GM19438 (cell line): Measurements from ENCODE around the gene CIT.
"Not testable (repeated sequence)": the region's sequence is repeated elsewhere in the genome, so short reads cannot be mapped to it uniquely, and the experiment has no call there.

Source experiments
- ATAC-seq: cut with Tn5 transposase; IDR thresholded peaks from one replicate; pipeline ENCODE4 v1.9.1; 2021; ENCODE audit warnings: low read depth; ENCODE audit not compliant: unreplicated experiment

The CIT gene

DNA sequence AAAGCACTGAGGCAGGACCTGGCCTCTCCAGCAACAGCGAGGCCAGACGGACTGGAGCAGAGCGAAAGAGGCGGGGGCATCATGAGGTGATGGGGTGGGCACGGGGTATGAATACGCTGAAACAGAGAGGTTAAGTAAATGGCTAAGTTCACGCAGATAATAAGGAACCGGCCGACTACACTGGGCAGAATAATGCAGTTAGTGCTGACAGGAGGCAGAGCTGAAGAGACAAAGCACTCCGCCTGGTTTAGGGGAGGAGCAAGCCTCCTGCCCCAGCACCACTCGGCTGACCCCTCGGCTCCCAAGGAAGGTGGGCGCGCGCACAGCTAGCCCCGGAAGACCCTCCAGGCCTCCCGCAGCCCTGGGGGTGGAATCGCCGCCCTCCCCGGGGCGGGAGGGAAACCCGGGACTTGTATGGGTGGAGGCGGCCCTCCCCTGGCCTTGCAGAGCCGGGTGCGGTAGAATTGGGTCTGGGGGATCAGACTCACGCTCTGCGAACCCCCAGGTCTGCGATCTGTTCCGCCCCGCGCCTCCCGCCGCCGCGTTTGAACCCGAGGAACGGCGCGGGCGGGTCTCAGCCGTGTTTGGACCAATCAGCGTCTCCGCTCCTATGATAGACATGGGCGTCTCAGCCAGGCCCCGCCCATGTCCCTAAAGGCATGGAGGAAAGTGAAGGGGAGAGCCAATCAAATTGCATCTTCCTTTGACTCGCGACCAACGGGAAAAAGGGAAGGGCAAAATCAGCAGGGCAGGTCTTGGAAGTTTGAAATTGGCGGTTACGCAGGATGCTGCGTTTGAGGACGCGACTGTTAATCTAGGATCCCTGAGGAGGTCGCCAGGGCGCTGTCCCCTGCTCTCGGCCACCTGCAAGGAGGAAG lies at the start of gene CIT:
Gene CIT, minus strand, starts transcription at position 560 of the 878 bp plus-strand sequence. CDS start 1,152 bp downstream, outside the sequence.
- peak; percentile 99 for ATAC-seq

- ATAC-seq: no peak
Measured at GRCh38 chr12:119925269-119925668, 48.1 kb upstream of the CIT start.

DNA sequence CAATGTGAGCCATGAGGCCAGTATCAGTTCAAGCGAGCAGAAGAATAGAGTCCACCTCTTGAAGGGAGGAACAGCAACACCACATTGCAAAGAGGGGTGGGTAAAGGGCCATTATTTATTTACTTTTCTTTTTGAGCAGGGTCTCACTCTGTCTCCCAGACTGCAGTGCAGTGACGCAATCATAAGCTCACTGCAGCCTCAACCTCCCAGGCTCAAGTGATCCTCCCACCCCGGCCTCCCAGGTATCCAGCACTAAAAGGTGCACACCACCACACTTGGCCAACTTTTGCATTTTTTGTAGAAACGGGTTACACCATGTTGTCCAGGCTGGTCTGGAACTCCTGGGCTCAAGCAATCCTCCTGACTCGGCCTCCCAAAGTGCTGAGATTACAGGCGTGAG lies 42.9 kb upstream of the CIT start:
- no peak for ATAC-seq

DNA sequence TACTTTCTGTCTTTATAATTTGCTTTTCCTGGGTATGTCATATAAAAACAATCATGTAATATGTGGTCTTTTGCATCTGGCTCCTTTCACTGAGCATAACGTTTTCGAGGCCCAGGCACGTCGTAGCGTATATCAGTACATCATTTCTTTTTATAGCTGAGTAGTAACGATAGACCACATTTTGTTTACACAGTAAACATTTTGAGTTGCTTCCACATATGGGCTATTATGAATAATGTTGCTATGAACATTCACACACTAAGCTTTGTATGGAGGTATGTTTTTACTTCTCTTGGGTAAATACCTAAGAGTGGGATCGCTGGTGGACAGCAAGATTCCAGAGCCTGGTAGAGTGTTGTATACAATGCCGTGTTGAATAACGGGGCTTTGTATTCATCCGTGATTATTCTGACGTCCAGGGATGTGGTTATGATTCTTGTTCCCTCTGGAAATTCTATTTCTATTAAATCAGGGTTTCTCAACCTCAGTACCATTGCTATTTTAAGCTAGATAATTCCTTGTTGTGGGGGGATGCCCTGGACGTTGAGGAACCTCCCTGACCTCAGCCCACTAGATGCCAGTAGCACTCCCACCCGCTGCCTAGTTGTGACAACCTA lies 38.9 kb upstream of the CIT start:
- no peak for ATAC-seq

DNA sequence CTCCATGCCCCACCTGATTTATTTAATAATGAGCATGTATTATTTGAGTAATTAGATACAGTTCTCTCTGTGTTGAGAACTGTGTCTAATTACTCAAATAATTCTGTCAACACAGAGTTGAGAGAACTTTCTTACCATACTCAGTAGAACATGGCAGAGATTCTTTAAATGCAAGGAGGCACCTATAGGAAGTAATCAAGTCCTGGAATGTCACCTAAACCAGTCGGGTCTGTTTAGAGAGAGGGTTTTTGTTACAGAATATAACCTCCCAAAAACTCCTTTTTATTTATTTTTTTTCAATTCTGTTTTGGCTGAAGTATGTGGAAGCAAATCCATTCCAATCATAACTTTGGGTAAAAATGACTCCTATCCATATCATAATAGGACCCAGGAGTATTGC lies 37.5 kb upstream of the CIT start:
- ATAC-seq: no peak

- ATAC-seq: no peak
Measured at GRCh38 chr12:119913536-119914330, 36.6 kb upstream of the CIT start.

- no peak for ATAC-seq
Measured at GRCh38 chr12:119911182-119911581, 34.1 kb upstream of the CIT start.

- no peak for ATAC-seq
Measured at GRCh38 chr12:119910586-119910985, 33.5 kb upstream of the CIT start.

DNA sequence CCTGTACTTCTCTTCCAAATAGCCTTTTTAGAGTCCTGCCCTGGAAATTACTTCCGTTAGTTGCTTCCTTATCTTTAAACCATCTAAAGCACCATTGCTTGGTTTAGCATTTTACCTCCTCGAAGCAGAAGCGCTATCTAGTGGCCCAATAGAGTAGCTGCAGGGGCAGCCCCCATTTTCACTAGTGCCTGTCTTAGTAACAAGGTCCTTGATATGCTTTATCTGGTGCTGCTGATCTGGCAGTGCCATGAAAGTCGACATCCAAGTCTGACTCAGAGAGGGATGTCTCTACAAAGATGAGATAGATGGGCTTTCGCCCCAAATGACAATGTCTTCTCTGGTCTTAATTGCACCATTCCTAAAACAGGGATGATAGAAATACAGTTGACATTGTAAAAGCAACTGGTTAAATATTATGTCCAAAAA lies 25.0 kb upstream of the CIT start:
- ATAC-seq: peak; percentile 80

DNA sequence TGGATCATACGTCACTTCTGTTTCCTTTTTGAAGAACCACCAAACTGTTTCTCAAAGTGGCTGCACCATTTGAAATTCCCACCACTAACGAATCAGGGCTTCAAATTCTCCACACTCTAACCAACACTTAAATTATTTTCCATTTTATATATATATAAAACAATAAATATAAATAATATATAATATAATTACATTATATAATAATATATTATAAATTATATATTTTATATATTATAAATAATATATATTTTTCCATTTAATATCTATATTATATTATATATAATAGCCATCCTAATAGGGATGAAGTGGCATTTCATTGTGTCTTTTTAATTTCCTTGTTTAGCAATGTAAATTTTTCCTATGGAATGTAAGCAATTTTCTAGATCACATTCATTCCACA lies 24.6 kb upstream of the CIT start:
- no peak for ATAC-seq

DNA sequence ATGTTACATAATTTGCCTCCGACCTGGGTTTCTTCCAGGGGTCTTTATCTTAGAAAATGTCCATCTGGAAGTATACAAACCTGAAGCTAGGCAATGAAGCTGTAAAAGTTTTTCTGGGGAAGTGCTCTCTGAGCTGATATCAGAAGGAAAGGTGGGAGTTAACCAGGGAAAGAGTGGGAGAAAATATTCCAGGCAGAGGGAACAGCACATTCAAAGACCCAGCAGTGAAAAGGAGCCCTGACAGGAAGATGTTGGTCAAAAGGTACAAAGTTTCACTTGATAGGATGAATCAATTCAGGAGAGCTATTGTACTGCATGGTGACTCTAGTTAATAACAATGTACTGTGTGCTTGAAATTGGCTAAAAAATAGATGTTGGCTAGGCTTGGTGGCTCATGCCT lies 17.8 kb upstream of the CIT start:
- ATAC-seq: no peak

- ATAC-seq: not testable (repeated sequence)
Measured at GRCh38 chr12:119892611-119893010, 15.5 kb upstream of the CIT start.

DNA sequence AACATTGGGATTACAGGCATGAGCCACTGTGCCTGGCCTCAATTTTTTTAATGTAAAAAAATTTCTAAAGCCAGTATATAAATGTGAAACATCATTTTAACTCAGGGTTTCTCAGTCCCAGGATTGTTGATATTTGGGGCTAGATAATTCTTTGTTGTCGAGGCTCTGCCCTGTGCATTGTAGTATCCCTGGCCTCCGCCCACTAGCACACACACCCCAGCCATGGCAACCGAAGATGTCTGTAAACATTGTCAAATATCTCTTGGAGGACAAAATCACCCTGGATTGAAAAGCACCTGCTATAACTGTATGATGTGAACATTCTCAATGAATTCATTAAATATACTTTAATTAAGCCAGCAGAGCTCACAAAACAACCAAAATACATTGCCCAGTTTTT lies 8.4 kb upstream of the CIT start:
- ATAC-seq: no peak

DNA sequence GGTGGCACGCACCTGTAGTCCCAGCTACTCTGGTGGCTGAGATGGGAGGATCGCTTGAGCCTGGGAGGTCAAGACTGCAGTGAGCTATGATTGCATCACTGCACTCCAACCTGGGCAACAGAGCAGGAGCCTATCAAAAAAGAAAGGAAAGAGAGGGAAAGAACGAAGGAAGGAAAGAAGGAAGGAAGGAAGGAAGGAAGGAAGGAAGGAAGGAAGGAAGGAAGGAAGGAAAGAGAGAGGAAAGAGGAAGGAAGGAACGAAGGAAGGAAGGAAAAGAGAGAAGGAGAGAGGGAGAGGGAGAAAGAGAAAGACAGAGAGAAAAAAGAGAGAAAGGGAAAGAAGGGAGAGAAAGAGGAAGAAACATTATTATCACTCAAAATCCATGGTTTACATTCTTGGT lies 6.7 kb upstream of the CIT start:
- not testable (repeated sequence) for ATAC-seq

DNA sequence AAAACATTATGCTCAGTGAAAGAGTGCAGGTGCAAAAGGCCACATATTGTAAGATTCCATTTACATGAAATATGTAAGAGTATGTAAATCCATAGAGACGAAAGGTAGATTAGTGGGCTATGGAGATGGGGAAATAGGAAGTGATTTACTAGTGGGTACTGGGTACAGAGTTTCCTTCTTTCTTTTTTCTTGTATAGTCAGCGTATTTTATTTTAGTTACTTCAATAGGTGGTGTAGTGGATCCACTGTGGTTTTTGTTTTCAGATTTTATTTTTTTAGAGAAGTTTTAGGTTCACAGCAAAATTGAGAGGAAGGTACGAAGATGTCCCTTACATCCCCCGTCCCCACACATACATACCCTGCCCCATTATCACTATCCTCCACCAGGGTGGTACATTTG lies 6.1 kb upstream of the CIT start:
- no peak for ATAC-seq

GRCh38 chr12:119877639-119877948 lies 474 bp upstream of the CIT start:
- ATAC-seq: no peak

GRCh38 chr12:119870457-119870856 lies 6.7 kb downstream of the CIT start:
- ATAC-seq: no peak

GRCh38 chr12:119869720-119870119 lies 7.4 kb downstream of the CIT start:
- no peak for ATAC-seq

DNA sequence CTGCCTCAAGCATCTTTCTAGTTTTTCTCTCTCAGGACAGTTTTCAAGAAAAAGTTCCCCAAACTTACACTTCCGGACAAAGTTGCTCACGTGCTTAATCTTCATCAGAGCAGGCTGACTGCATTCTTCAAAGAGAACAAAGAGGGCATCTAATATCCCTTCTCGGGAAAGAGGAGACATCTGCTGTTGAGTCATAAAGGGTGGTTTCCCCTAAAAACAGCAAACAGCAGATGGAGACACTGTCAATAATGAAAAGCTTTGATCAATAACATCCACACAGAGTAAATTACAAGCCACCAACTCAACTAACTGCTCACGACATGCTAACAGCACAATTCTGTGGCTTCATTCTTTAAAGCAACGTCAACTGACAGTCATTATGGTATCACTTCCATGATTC lies 8.1 kb downstream of the CIT start:
- ATAC-seq: no peak

- no peak for ATAC-seq
Measured at GRCh38 chr12:119864591-119864990, 12.5 kb downstream of the CIT start.

- no peak for ATAC-seq
Measured at GRCh38 chr12:119859241-119859640, 17.9 kb downstream of the CIT start.
